Panc1 (cell line): ENCODE results near the gene MACROD2. TPM values are rescaled to one million over a fixed set of nuclear protein-coding genes. Genes with fewer than 3 reads are reported as not detected.

Experiments used
- ATAC-seq: fragments of 200-7000 bp; cut with Tn5 transposase; 2 replicates; pipeline ENCODE4 v1.9.1; 2020; ENCODE audit warnings: mild to moderate bottlenecking, moderate library complexity
- BruUV-seq: library from RNA; stranded (reverse); fragments of 400-500 nt; replicated peaks from 2 replicates; lab custom pipeline; 2021; lab: Mats Ljungman, UMichigan
- CTCF ChIA-PET: fragments of 300-600 bp; sonication (Branson Sonifier 250); formaldehyde crosslinking; loops from one replicate; lab custom pipeline; 2022; ENCODE audit warnings: antibody characterized with exemption; lab: Charles Lee
- POLR2A ChIA-PET: fragments of 300-600 bp; sonication (Branson Sonifier 250); formaldehyde crosslinking; loops from one replicate; lab custom pipeline; 2022; ENCODE audit warnings: antibody characterized with exemption; lab: Charles Lee
- DNase-seq: peaks from one replicate; pipeline ENCODE4 v3.0.0-alpha.2; 2010; ENCODE audit warnings: low read depth, low spot score
- H3K27ac ChIP-seq: 2 replicates; pipeline ENCODE4 v1.5.1; 2011; ENCODE audit warnings: mild to moderate bottlenecking, low read length, inconsistent platforms
- H3K27me3 ChIP-seq: fragments of 200-500 bp; sonication (Bioruptor generic); 2 replicates; pipeline ENCODE4 v1.6.0; 2014; ENCODE audit warnings: low read length, inconsistent platforms; ENCODE audit not compliant: control insufficient read depth, insufficient read depth
- H3K36me3 ChIP-seq: fragments of 200-500 bp; sonication (Bioruptor generic); 2 replicates; pipeline ENCODE4 v1.5.1; 2014; ENCODE audit warnings: inconsistent platforms, mild to moderate bottlenecking, low read length, moderate library complexity; ENCODE audit not compliant: control insufficient read depth, insufficient read depth
- H3K4me1 ChIP-seq: 2 replicates; pipeline ENCODE4 v1.5.1; 2011; ENCODE audit warnings: inconsistent platforms, mild to moderate bottlenecking, low read length, moderate library complexity; ENCODE audit not compliant: control insufficient read depth, insufficient read depth
- H3K4me3 ChIP-seq, 2 experiments: 2 replicates each; pipeline ENCODE4 v1.5.1; 2011 to 2012; ENCODE audit warnings: low read depth in 2 of 2, low read length in 2 of 2, mild to moderate bottlenecking in 2 of 2, inconsistent platforms in 1 of 2, moderate library complexity in 1 of 2
- H3K9me3 ChIP-seq: fragments of 200-500 bp; sonication (Bioruptor generic); 2 replicates; pipeline ENCODE4 v1.5.1; 2014; ENCODE audit warnings: low read depth, mild to moderate bottlenecking, inconsistent platforms, low read length, moderate library complexity; ENCODE audit not compliant: control insufficient read depth, insufficient read depth
- CTCF ChIP-seq: fragments of 450-650 bp; IDR thresholded peaks from 2 replicates; pipeline ENCODE4 v1.5.1; 2017; ENCODE audit warnings: mild to moderate bottlenecking
- POLR2AphosphoS5 ChIP-seq: IDR thresholded peaks from 2 replicates; pipeline ENCODE4 v1.6.1; 2012; ENCODE audit warnings: mild to moderate bottlenecking, low read depth, low read length, moderate library complexity
- SIN3A ChIP-seq: IDR thresholded peaks from 2 replicates; pipeline ENCODE4 v1.6.1; 2012; ENCODE audit warnings: low read depth, mild to moderate bottlenecking, low read length, moderate library complexity, borderline replicate concordance; ENCODE audit not compliant: insufficient read depth
- TCF7L2 ChIP-seq: IDR thresholded peaks from 2 replicates; pipeline ENCODE4 v1.6.1; 2011; ENCODE audit warnings: mild to moderate bottlenecking, low read depth, low read length, inconsistent platforms
- in situ Hi-C: cut with HindIII; loops from 2 replicates; pipeline ENCODE4 v1.10.0; 2016; ENCODE audit warnings: low sequenced_read_pairs, low pct_unique_long_range_greater_than_20kb
- intact Hi-C: fragments of 100-400 bp; cut with micrococcal nuclease; formaldehyde crosslinking; loops from one replicate; pipeline ENCODE4 v1.10.0; 2022; ENCODE audit not compliant: unreplicated experiment
- total RNA-seq: library from RNA; stranded (reverse); gene quantifications from one replicate; pipeline ENCODE4 v1.2.1, GENCODE V29; 2021; ENCODE audit not compliant: unreplicated experiment
- TF ChIP-seq, protein P1 (sequence below), 2 experiments: IDR thresholded peaks; 2 replicates each; pipeline ENCODE4 v1.6.1; 2011 to 2012; ENCODE audit warnings: low read depth in 2 of 2, control low read depth in 1 of 2, low read length in 1 of 2, mild to moderate bottlenecking in 1 of 2, moderate library complexity in 1 of 2; ENCODE audit not compliant: insufficient read depth in 1 of 2

Gene MACROD2
- total RNA-seq, 1 experiment from 2014 or later, result 1.2 TPM

DNA sequence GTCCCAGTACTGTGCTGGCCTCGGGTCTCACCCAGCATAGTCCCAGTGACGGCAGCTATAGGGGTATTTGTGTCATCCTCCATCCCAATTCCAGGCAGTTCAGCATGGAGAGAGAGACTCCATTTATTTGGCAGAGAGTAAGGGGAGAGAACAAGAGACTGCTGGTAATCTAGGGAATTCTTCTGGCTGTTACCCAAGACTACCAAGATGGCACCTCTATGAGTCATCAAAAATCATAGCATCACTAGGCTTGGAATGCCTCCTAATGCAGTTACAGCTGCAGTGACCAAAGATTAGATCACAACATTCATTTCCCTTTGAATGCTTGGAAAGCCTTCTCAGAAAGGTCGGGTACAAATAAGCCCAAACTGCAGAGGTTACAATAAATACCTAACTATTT, 1002.5 kb downstream of the MACROD2 start:
- CTCF ChIA-PET, result no interaction called here
- no peak overlapping the region for H3K27ac ChIP-seq
- H3K27me3 ChIP-seq, result no peaks in the 10 kb centered on the region
- no peaks in the 10 kb centered on the region for H3K9me3 ChIP-seq
- no TSS peak for BruUV-seq
- no peaks in the 10 kb centered on the region for H3K4me1 ChIP-seq
- in situ Hi-C loops (no loop called here), intact Hi-C loops (no loop called here)
- TF ChIP-seq, protein P1, sequence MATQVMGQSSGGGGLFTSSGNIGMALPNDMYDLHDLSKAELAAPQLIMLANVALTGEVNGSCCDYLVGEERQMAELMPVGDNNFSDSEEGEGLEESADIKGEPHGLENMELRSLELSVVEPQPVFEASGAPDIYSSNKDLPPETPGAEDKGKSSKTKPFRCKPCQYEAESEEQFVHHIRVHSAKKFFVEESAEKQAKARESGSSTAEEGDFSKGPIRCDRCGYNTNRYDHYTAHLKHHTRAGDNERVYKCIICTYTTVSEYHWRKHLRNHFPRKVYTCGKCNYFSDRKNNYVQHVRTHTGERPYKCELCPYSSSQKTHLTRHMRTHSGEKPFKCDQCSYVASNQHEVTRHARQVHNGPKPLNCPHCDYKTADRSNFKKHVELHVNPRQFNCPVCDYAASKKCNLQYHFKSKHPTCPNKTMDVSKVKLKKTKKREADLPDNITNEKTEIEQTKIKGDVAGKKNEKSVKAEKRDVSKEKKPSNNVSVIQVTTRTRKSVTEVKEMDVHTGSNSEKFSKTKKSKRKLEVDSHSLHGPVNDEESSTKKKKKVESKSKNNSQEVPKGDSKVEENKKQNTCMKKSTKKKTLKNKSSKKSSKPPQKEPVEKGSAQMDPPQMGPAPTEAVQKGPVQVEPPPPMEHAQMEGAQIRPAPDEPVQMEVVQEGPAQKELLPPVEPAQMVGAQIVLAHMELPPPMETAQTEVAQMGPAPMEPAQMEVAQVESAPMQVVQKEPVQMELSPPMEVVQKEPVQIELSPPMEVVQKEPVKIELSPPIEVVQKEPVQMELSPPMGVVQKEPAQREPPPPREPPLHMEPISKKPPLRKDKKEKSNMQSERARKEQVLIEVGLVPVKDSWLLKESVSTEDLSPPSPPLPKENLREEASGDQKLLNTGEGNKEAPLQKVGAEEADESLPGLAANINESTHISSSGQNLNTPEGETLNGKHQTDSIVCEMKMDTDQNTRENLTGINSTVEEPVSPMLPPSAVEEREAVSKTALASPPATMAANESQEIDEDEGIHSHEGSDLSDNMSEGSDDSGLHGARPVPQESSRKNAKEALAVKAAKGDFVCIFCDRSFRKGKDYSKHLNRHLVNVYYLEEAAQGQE (IDR thresholded peaks at IDR 0.05; ENCODE audit: insufficient read depth in 1 of 2, low read depth in 2 of 2, low read length in 1 of 2), result no peak
- no peak for TF ChIP-seq SIN3A
- no peak for TF ChIP-seq POLR2AphosphoS5
- no peak for TF ChIP-seq CTCF
- no peak for TF ChIP-seq TCF7L2
- POLR2A ChIA-PET, result no interaction called here
- DNase-seq (no peak), ATAC-seq (no peak)
- H3K4me3 ChIP-seq, result no peak overlapping the region
- no peaks in the 10 kb centered on the region for H3K36me3 ChIP-seq

DNA sequence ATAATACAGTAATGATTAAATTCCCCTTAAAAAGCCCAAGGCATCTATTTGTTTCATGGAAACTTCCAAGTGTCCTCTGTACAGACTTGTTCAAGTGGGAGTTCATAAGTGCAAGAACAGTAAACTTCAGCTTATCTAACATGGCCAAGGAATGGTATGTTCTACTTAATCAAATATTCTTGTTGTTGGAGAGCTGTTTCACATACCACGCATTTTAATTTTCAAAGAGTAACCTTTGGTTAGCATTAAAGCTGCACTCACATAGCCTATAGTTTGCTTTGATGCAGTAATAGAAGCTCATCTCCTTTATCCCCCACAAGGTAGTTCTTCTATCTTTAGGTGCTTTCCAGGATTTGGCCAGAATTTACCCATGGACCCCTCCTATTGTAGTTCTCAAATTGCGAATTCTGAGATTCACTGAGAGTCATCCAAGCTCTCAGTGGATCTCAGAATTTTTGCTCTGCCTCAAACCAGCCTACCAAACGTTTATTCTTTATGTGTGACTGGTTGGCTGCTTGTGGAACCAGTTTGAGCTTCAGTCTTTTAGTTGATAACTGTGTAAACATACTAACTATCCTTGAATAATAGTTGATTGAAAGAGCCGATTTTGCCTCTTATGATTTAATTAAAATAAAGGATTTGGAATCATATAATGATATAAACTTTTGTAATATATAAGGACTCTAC, 1010.1 kb downstream of the MACROD2 start:
- in situ Hi-C loops, result no loop called here
- Histone ChIP-seq H3K36me3 (no peaks in the 10 kb centered on the region), H3K27me3 (no peaks in the 10 kb centered on the region), H3K4me1 (no peaks in the 10 kb centered on the region), H3K4me3 (no peak overlapping the region), H3K27ac (no peak overlapping the region), H3K9me3 (no peaks in the 10 kb centered on the region)
- intact Hi-C loops, result no loop called here
- TF ChIP-seq SIN3A, result no peak
- no peak for TF ChIP-seq POLR2AphosphoS5
- TF ChIP-seq TCF7L2, result no peak
- no peak for TF ChIP-seq CTCF
- TF ChIP-seq, protein P1 (IDR thresholded peaks at IDR 0.05; ENCODE audit: insufficient read depth in 1 of 2, low read depth in 2 of 2, low read length in 1 of 2), result no peak
- ChIA-PET CTCF (no interaction called here), POLR2A (no interaction called here)
- no peak for DNase-seq
- ATAC-seq, result no peak
- BruUV-seq, result no TSS peak
